HK-2 (cell line): ENCODE data around the gene CDC25A.

Experiments used
- DNase-seq: peaks from one replicate; pipeline ENCODE4 v3.0.0-alpha.2; 2018; ENCODE audit not compliant: unreplicated experiment

CDC25A gene

DNA sequence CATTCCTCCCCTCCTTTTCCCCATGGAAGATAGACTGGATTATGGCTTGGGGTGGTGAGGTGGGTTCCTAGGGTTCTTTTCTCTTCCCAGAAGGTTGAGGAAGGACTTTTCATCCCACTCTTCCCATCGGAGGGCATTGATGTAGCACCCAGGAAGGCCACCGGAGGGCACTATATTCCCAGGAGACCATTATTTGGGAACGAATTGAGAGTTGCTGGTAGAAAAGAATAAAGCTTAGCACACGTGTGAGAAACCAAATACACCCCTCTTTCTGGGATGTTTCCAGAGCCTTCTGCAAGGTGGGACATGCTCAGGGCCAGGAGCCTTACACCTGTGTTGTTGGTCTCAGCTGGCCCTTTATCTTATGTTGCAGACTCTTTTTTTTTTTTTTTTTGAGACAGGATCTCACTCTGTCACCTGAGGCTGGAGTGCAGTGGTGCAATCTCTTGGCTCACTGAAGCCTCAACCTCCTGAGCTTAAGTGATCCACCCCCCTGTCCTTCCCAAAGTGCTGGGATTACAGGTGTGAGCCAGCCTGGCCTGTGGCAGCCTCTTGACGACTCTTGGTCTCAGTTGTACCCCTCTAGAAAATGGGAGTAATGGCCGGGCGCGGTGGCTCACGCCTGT, 6.3 kb upstream of the CDC25A start:
- peak; percentile 46 for DNase-seq

- no peak for DNase-seq
Measured at GRCh38 chr3:48190911-48191310, 2.7 kb upstream of the CDC25A start.

GRCh38 chr3:48189321-48189720, 1.1 kb upstream of the CDC25A start:
- DNase-seq: no peak

DNA sequence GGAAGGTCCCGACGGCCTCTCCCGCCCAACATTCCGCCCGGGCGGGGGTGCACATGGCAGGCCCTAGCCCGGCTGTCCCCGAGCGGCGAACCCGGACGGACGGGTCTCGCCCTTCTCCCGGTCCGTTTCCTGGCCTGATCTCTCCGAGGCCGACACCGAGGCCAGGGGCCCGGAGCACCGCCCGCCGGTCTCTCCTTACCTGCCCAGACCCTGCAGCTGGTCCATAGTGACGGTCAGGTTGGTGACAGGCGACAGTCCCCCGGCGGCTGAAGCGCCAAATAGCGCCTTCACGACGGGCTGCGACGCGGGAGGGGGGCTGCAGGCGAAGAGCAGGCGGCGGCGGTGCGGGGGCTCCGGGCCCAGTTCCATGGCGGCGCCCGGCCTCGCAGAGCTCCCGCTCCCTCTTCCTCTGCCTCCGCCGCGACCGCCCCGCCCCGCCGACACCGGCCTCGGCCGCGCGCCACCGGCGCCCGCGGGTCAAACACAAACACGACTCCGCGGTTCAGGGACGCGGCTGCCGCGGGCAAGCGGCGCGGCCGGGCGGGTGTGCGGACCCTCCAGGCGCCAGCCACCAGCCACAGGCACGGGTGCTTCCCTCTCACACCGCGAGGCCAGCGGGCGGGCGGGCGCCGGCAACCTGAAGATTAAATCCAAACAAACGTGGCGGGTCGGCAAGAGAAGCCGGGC, 495 bp downstream of the CDC25A start:
- DNase-seq: no peak

DNA sequence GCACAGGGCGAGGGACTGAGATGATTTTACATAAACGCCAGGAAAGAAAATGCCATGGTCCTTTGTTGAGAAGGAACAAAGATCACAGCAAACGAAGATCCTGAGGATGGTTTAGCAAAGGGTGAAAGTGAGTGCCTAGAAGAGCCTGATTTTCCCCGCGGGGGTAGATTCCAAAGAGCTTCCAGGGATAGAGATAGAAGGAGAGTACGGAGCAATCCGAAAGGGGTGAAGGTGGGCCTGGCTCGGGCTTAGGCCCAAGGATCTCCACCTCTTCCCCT, 977 bp downstream of the CDC25A start:
- DNase-seq: no peak

- no peak for DNase-seq
Measured at GRCh38 chr3:48186631-48187300, 1.5 kb downstream of the CDC25A start.

GRCh38 chr3:48185129-48185528, 3.1 kb downstream of the CDC25A start:
- no peak for DNase-seq

DNA sequence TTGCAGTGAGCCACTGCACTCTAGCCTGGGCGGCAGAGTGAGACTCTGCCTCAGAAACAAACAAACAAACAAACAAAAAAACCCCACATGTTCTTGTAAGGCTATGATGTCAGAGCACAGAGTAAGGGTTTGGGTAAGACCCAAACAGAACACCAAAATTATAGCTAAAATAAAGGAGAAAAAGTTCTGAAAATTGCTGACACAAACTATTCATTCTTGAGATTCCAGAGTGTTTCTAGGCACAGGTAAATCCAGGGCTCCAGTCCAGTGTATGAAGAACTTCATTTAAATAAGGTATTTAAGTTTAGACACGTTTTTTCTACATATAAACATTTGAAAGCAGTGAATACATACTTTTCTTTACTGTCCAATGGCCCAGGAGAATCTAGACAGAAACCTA, 3.9 kb downstream of the CDC25A start:
- DNase-seq: no peak

GRCh38 chr3:48180531-48181253, 7.5 kb downstream of the CDC25A start:
- no peak for DNase-seq

GRCh38 chr3:48180021-48180420, 8.2 kb downstream of the CDC25A start:
- DNase-seq: no peak

DNA sequence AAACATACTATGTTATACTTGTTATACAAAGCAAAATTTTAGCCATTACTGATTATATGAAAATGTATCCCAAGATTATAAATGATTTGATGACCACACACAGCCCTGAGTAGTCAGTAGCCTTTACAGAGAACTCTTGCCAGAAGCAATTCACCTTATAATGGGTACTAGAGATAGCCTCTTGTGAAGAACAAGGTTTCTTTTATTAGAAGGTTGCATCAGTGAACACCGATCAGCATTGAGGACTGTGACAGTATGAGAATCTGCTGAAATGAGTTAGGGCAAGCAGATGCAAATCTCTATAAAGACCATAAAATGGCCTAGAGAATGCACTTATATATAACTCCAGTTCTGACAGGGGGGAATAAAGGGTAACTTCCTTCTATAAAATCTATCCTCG, 10.1 kb downstream of the CDC25A start:
- DNase-seq: no peak

DNA sequence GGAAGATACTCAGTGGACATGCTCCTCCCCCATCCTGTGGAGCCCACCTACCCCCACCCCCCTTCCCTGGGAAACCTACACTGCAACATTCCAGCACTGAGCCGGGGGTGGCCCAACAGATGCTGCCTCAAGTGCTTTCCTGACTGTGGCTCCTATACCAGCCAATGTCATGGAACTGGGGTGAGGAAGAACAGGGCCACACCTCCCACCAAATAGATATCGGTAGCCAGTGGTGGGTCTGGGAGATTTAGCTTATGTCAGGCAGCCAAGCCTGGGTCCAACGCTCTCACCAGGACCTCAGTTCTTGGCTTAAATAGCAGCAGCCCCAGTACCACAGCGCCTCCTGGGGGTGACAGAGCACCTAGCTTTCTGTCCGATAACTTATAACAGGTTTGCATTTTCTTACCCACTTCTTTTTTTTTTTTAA, 30.3 kb downstream of the CDC25A start:
- DNase-seq: peak; percentile 21

DNA sequence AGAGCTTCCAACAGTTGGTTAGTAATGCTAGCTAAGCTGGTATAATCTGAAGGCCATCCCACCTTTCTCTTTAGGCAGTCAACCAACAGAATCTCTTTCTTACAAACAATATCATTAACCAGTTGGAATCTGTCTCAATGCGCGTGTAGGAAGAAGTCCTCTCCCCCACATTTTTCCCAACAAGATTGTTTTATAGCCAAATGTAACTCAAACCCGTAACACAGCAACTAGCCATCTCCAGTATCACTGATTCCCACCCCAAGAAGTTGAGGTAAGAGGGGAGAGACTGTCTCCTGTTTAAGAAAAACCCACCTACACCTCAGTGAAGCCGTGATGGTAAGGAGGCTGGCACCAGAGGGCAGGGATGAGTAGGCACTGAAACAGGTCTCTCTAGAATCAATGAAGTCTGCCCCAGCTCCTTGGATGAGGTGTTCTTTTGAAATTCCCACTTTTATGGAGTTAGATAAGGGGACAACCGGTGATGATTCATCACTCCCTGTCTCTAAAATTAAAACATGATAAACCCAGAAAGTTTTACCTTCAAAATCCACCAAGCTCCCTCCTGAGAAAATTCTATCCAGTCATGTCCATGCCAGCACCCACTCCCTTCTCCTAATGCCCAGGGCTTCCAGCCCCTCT, 30.9 kb downstream of the CDC25A start:
- DNase-seq: no peak

- DNase-seq: no peak
Measured at GRCh38 chr3:48156163-48156562, 32.1 kb downstream of the CDC25A start.

DNA sequence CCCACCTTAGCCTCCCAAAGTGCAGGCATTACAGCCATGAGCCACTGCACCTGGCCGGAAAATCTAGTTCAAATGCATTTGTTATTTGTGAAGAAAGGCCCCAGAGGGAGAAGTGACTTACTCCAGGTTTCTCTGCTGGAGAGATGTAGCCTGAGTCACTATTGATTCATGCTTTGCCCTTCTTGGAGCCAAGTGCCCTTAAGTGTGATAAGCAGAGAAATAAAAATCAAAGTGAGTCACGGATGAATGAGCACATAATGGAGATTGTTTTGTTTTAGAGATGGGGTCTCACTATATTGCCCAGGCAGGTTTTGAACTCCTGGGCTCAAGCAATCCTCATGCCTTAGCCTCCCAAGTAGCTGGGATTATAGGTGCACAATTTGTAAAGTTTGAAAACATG, 33.1 kb downstream of the CDC25A start:
- DNase-seq: no peak

GRCh38 chr3:48151807-48152427, 36.3 kb downstream of the CDC25A start:
- DNase-seq: no peak

- peak; percentile 69 for DNase-seq
Measured at GRCh38 chr3:48151058-48151806, 37.0 kb downstream of the CDC25A start.

DNA sequence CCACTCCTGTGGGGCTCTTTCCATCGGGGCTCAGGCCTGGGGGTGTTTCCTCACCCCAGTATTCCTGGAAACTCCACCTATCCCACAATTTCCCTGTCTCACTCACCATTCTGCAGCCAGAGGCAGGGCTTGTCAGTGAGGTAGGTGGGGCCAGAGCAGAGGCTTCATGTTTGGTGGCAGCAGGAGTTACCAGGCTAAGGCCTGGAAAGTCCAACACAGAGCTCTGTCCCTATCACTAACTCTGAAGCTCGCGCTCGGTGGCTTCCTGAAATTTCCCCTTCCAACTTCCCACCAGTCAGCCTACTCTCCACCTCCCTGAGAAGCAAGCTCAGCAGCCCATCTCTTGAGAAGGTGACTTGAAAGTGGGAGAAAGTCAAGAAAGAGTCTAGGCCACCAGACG, 44.2 kb downstream of the CDC25A start:
- no peak for DNase-seq

DNA sequence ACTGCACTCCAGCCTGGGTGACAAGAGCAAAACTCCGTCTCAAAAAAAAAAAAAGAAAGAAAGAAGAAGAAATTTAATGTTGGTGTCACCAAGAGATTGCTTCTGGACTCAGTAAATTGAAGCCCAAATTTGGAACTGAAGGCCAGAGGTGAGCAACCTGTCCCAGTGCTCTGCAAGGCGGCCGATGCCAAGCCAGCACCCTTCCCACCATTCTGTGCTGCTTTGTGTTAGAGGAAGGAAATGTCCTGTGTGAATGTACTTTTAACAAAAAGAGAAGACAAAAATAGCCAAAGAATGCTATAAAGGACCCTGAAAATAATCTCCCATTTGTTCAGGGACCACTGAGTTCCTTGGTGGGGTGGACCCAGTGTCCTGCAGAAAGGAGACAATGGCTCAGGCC, 44.6 kb downstream of the CDC25A start:
- no peak for DNase-seq

DNA sequence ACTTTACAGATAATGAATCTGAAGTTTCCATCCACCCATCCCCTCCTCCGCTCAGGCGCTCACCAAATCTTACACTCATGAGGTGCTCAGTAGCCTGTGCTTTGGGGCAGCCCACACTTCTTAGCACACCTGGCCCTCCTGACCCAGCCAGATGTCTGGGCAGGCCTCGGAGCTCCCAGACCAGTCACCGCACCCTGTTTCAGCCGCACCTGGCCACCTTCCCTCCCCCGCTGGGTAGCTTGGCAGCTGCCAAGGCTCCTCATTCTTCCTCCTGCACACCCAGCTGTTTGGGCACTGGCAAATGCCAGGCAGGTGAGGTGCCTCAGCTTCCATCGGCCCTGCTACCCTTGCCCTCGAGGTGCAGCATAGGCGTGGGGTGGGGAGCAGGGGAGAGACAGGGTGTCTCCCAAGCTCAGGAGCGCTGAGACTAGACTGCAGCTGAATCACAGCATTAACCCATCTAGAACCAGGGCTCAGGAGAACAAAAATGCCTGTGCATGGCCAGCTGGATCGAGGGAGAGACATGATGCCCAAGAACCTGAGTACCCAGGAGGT, 45.8 kb downstream of the CDC25A start:
- no peak for DNase-seq

GRCh38 chr3:48141604-48142137, 46.5 kb downstream of the CDC25A start:
- DNase-seq: no peak
